Astrocyte (in vitro differentiated cells and primary cell): ENCODE measurements around the gene RUNX3. TPM values are rescaled to one million over a fixed set of nuclear protein-coding genes. Genes with fewer than 3 reads are reported as not detected.

Experiments used
- DNase-seq: peaks from one replicate; pipeline ENCODE4 v3.0.0-alpha.2; 2010; ENCODE audit warnings: low read depth
- FAIRE-seq: peaks from 2 replicates; lab custom pipeline; 2011; peaks lifted over from hg19 to GRCh38; lab: Jason Lieb, UNC
- H2AFZ ChIP-seq: 2 replicates; pipeline ENCODE4 v1.6.0; 2012; ENCODE audit warnings: low read depth, low read length, inconsistent platforms
- H3K27ac ChIP-seq: 2 replicates; pipeline ENCODE4 v1.5.1; 2011; ENCODE audit warnings: low read depth, low read length, inconsistent platforms
- H3K27me3 ChIP-seq: 2 replicates; pipeline ENCODE4 v1.6.0; 2011; ENCODE audit warnings: low read length, inconsistent platforms; ENCODE audit not compliant: insufficient read depth
- H3K36me3 ChIP-seq: 2 replicates; pipeline ENCODE4 v1.5.1; 2011; ENCODE audit warnings: low read length, inconsistent platforms; ENCODE audit not compliant: insufficient read depth
- H3K4me1 ChIP-seq: 2 replicates; pipeline ENCODE4 v1.5.1; 2011; ENCODE audit warnings: low read length, inconsistent platforms; ENCODE audit not compliant: insufficient read depth
- H3K4me2 ChIP-seq: 2 replicates; pipeline ENCODE4 v1.6.0; 2012; ENCODE audit warnings: low read length, inconsistent platforms
- H3K4me3 ChIP-seq: 2 replicates; pipeline ENCODE4 v1.5.1; 2011; ENCODE audit warnings: low read depth, mild to moderate bottlenecking, low read length, inconsistent platforms; ENCODE audit not compliant: insufficient read depth
- H3K79me2 ChIP-seq: 2 replicates; pipeline ENCODE4 v1.6.0; 2012; ENCODE audit warnings: mild to moderate bottlenecking, low read length, inconsistent platforms; ENCODE audit not compliant: insufficient read depth
- H3K9ac ChIP-seq: 2 replicates; pipeline ENCODE4 v1.6.0; 2012; ENCODE audit warnings: mild to moderate bottlenecking, low read length, inconsistent platforms
- H3K9me3 ChIP-seq: 2 replicates; pipeline ENCODE4 v1.5.1; 2012; ENCODE audit warnings: low read depth, mild to moderate bottlenecking, low read length, inconsistent platforms; ENCODE audit not compliant: insufficient read depth
- H4K20me1 ChIP-seq: 2 replicates; pipeline ENCODE4 v1.6.0; 2012; ENCODE audit warnings: low read length, inconsistent platforms; ENCODE audit not compliant: insufficient read depth
- H3K27ac Mint-ChIP-seq: one replicate; pipeline ENCODE4 v1.8.0; 2021; ENCODE audit warnings: mild to moderate bottlenecking, mixed read lengths; ENCODE audit not compliant: unreplicated experiment
- H3K27me3 Mint-ChIP-seq: one replicate; pipeline ENCODE4 v1.8.0; 2021; ENCODE audit warnings: low read depth, mixed read lengths; ENCODE audit not compliant: unreplicated experiment
- H3K36me3 Mint-ChIP-seq: one replicate; pipeline ENCODE4 v1.8.0; 2021; ENCODE audit warnings: low read depth, mixed read lengths; ENCODE audit not compliant: unreplicated experiment
- H3K4me1 Mint-ChIP-seq: one replicate; pipeline ENCODE4 v1.8.0; 2021; ENCODE audit warnings: low read depth, mixed read lengths; ENCODE audit not compliant: unreplicated experiment
- H3K4me3 Mint-ChIP-seq: one replicate; pipeline ENCODE4 v1.8.0; 2021; ENCODE audit warnings: mild to moderate bottlenecking, moderate library complexity, mixed read lengths; ENCODE audit not compliant: unreplicated experiment
- H3K9me3 Mint-ChIP-seq: one replicate; pipeline ENCODE4 v1.8.0; 2021; ENCODE audit warnings: mild to moderate bottlenecking, mixed read lengths; ENCODE audit not compliant: unreplicated experiment
- CTCF ChIP-seq: IDR thresholded peaks from 2 replicates; pipeline ENCODE4 v1.5.1; 2011; ENCODE audit warnings: low read depth, mild to moderate bottlenecking, inconsistent platforms, low read length, moderate library complexity; ENCODE audit not compliant: insufficient read depth
- EZH2 ChIP-seq: IDR thresholded peaks from 2 replicates; pipeline ENCODE4 v1.6.1; 2012; ENCODE audit warnings: mild to moderate bottlenecking, low read length, inconsistent platforms; ENCODE audit not compliant: insufficient read depth
- total RNA-seq: library from RNA; stranded (reverse); gene quantifications from 2 replicates; pipeline ENCODE4 v1.2.1, GENCODE V29; 2021

Gene RUNX3
- total RNA-seq, 1 donor from 2014 or later, result 2.5 TPM

- H3K4me3 Mint-ChIP-seq, result no peak overlapping the region
- Histone ChIP-seq H3K27ac (no peak overlapping the region), H4K20me1 (no peaks in the 10 kb centered on the region), H3K79me2 (no peaks in the 10 kb centered on the region), H3K9me3 (no peaks in the 10 kb centered on the region), H3K4me2 (no peak overlapping the region), H3K4me3 (no peak overlapping the region), H3K4me1 (peaks cover 3% of the 10 kb centered on the region), H3K36me3 (no peaks in the 10 kb centered on the region), H2AFZ (no peak overlapping the region), H3K9ac (no peak overlapping the region), H3K27me3 (peaks cover 4% of the 10 kb centered on the region)
- peaks cover 9% of the 10 kb centered on the region for H3K27me3 Mint-ChIP-seq
- H3K27ac Mint-ChIP-seq, result no peak overlapping the region
- H3K4me1 Mint-ChIP-seq, result peaks cover 8% of the 10 kb centered on the region
- H3K9me3 Mint-ChIP-seq, result peaks cover 22% of the 10 kb centered on the region
- TF ChIP-seq CTCF (no peak), EZH2 (no peak)
- no peak for DNase-seq
- no peaks in the 10 kb centered on the region for H3K36me3 Mint-ChIP-seq
- no peak for FAIRE-seq
These were observed 49.0 kb downstream of the RUNX3 start for GRCh38 chr1:24881034-24881433.

GRCh38 chr1:24878775-24879742 is 51.0 kb downstream of the RUNX3 start:
- FAIRE-seq, result peak; percentile 85
- Mint-ChIP-seq H3K27me3 (peaks cover 7% of the 10 kb centered on the region), H3K36me3 (no peaks in the 10 kb centered on the region), H3K4me1 (peaks cover 8% of the 10 kb centered on the region), H3K9me3 (peaks cover 15% of the 10 kb centered on the region), H3K27ac (peak overlapping the region; percentile 21), H3K4me3 (no peak overlapping the region)
- Histone ChIP-seq H3K79me2 (no peaks in the 10 kb centered on the region), H3K9ac (no peak overlapping the region), H3K27me3 (peaks cover 8% of the 10 kb centered on the region), H3K9me3 (no peaks in the 10 kb centered on the region), H3K4me1 (peaks cover 3% of the 10 kb centered on the region), H4K20me1 (no peaks in the 10 kb centered on the region), H2AFZ (no peak overlapping the region), H3K4me3 (no peak overlapping the region), H3K4me2 (peak overlapping the region; percentile 27), H3K27ac (no peak overlapping the region), H3K36me3 (no peaks in the 10 kb centered on the region)
- DNase-seq, result peak; percentile 66
- TF ChIP-seq CTCF (no peak), EZH2 (no peak)

GRCh38 chr1:24878045-24878444 is 52.0 kb downstream of the RUNX3 start:
- Histone ChIP-seq H3K27ac (no peak overlapping the region), H3K27me3 (peaks cover 8% of the 10 kb centered on the region), H3K4me2 (no peak overlapping the region), H4K20me1 (no peaks in the 10 kb centered on the region), H2AFZ (no peak overlapping the region), H3K36me3 (no peaks in the 10 kb centered on the region), H3K4me1 (peaks cover 3% of the 10 kb centered on the region), H3K9me3 (no peaks in the 10 kb centered on the region), H3K9ac (no peak overlapping the region), H3K4me3 (no peak overlapping the region), H3K79me2 (no peaks in the 10 kb centered on the region)
- Mint-ChIP-seq H3K4me1 (peaks cover 8% of the 10 kb centered on the region), H3K27ac (no peak overlapping the region), H3K9me3 (peaks cover 10% of the 10 kb centered on the region), H3K36me3 (no peaks in the 10 kb centered on the region), H3K27me3 (peaks cover 7% of the 10 kb centered on the region), H3K4me3 (no peak overlapping the region)
- FAIRE-seq (no peak), DNase-seq (no peak)
- TF ChIP-seq EZH2, result no peak
- no peak for TF ChIP-seq CTCF
